A549 (cell line): ENCODE results near the gene OBSCN. TPM values are rescaled to one million over a fixed set of nuclear protein-coding genes. Genes with fewer than 3 reads are reported as not detected.

ENCODE experiments used
- BCL3 ChIP-seq: fragments of >200 bp; sonication (Bioruptor Twin); formaldehyde crosslinking; IDR thresholded peaks from 3 replicates; pipeline ENCODE4 v1.6.1; 2016
- BHLHE40 ChIP-seq: IDR thresholded peaks from 2 replicates; pipeline ENCODE4 v1.6.1; 2012; ENCODE audit warnings: low read depth, low read length, inconsistent platforms
- CBX2 ChIP-seq: fragments of 200-600 bp; sonication (generic); IDR thresholded peaks from 2 replicates; pipeline ENCODE4 v1.6.1; 2016; ENCODE audit warnings: low read depth, mild to moderate bottlenecking, borderline replicate concordance
- CEBPB ChIP-seq, 2 experiments: fragments of >200 bp in 1 of 2; sonication (Bioruptor Twin) in 1 of 2; formaldehyde crosslinking in 1 of 2; IDR thresholded peaks; 2 replicates each; pipeline ENCODE4 v1.6.1; 2012 to 2016
- CHD2 ChIP-seq: fragments of 150-350 bp; IDR thresholded peaks from 2 replicates; pipeline ENCODE4 v1.6.1; 2014; ENCODE audit warnings: low read length; ENCODE audit not compliant: partially characterized antibody
- CHD4 ChIP-seq: fragments of 200-600 bp; sonication (generic); IDR thresholded peaks from 2 replicates; pipeline ENCODE4 v1.6.1; 2016; ENCODE audit warnings: antibody characterized with exemption, mild to moderate bottlenecking, borderline replicate concordance
- EHF ChIP-seq: fragments of 250-450 bp; sonication (Bioruptor Pico); IDR thresholded peaks from 2 replicates; pipeline ENCODE4 v1.5.0; 2020; ENCODE audit warnings: mild to moderate bottlenecking
- EHMT2 ChIP-seq: fragments of 200-600 bp; sonication (generic); IDR thresholded peaks from 2 replicates; pipeline ENCODE4 v1.6.1; 2016; ENCODE audit warnings: antibody characterized with exemption, low read depth, mild to moderate bottlenecking, moderate library complexity
- ELK1 ChIP-seq: fragments of 150-350 bp; IDR thresholded peaks from 2 replicates; pipeline ENCODE4 v1.6.1; 2014; ENCODE audit warnings: low read depth, mild to moderate bottlenecking, low read length
- EP300 ChIP-seq, 2 experiments: fragments of >200 bp; sonication (Bioruptor Twin); formaldehyde crosslinking; IDR thresholded peaks; 2 replicates in 1 of 2; 3 replicates in 1 of 2; pipeline ENCODE4 v1.6.1; 2016 to 2017
- ESRRA ChIP-seq: fragments of 150-350 bp; IDR thresholded peaks from 2 replicates; pipeline ENCODE4 v1.6.1; 2014; ENCODE audit warnings: mild to moderate bottlenecking, low read length, borderline replicate concordance
- FOSL2 ChIP-seq, 2 experiments: fragments of 450-650 bp in 1 of 2; fragments of >200 bp in 1 of 2; sonication (Bioruptor Twin) in 1 of 2; formaldehyde crosslinking; IDR thresholded peaks; 2 replicates each; pipeline versions ENCODE4 v1.5.0 to v1.6.1; 2016 to 2020; ENCODE audit warnings: mild to moderate bottlenecking in 1 of 2, moderate library complexity in 1 of 2
- GATA3 ChIP-seq: IDR thresholded peaks from 2 replicates; pipeline ENCODE4 v1.6.1; 2012; ENCODE audit warnings: borderline replicate concordance
- HES2 ChIP-seq: fragments of >200 bp; sonication (Bioruptor Twin); formaldehyde crosslinking; IDR thresholded peaks from 2 replicates; pipeline ENCODE4 v1.6.1; 2016
- HOXA7 ChIP-seq: fragments of 250-450 bp; sonication (Bioruptor Pico); IDR thresholded peaks from 2 replicates; pipeline ENCODE4 v1.5.0; 2020; ENCODE audit warnings: mild to moderate bottlenecking, moderate library complexity
- HOXB13 ChIP-seq: fragments of 250-450 bp; sonication (Bioruptor Pico); IDR thresholded peaks from 2 replicates; pipeline ENCODE4 v1.5.0; 2020; ENCODE audit warnings: low read depth, mild to moderate bottlenecking, moderate library complexity
- HOXB5 ChIP-seq: fragments of 250-450 bp; sonication (Bioruptor Pico); IDR thresholded peaks from 2 replicates; pipeline ENCODE4 v1.5.0; 2020; ENCODE audit warnings: mild to moderate bottlenecking, moderate library complexity
- JUN ChIP-seq, 2 experiments: fragments of >200 bp; sonication (Bioruptor Twin); formaldehyde crosslinking; IDR thresholded peaks; 2 replicates in 1 of 2; 3 replicates in 1 of 2; pipeline ENCODE4 v1.6.1; 2016 to 2017
- JUNB ChIP-seq: fragments of >200 bp; sonication (Bioruptor Twin); formaldehyde crosslinking; IDR thresholded peaks from 2 replicates; pipeline ENCODE4 v1.6.1; 2016
- KDM5A ChIP-seq: fragments of 200-600 bp; sonication (generic); IDR thresholded peaks from 2 replicates; pipeline ENCODE4 v1.6.1; 2016; ENCODE audit warnings: antibody characterized with exemption, mild to moderate bottlenecking
- MAFK ChIP-seq: fragments of 450-650 bp; IDR thresholded peaks from 2 replicates; pipeline ENCODE4 v1.6.1; 2014; ENCODE audit not compliant: partially characterized antibody
- MAZ ChIP-seq: fragments of 150-350 bp; IDR thresholded peaks from 2 replicates; pipeline ENCODE4 v1.6.1; 2014; ENCODE audit warnings: antibody characterized with exemption, low read depth, low read length, borderline replicate concordance
- PHF8 ChIP-seq: fragments of 200-600 bp; sonication (generic); IDR thresholded peaks from 2 replicates; pipeline ENCODE4 v1.6.1; 2016; ENCODE audit warnings: low read depth, mild to moderate bottlenecking, antibody characterized with exemption, moderate library complexity, borderline replicate concordance
- RAD21 ChIP-seq, 2 experiments: fragments of >200 bp in 1 of 2; sonication (Bioruptor Twin) in 1 of 2; formaldehyde crosslinking in 1 of 2; IDR thresholded peaks in 1 of 2; conservative IDR thresholded peaks in 1 of 2; 2 replicates in 1 of 2; 3 replicates in 1 of 2; pipeline ENCODE4 v1.6.1; 2012 to 2018; ENCODE audit warnings: inconsistent platforms in 1 of 2
- RARB ChIP-seq: fragments of 250-450 bp; sonication (Bioruptor Pico); IDR thresholded peaks from 2 replicates; pipeline ENCODE4 v1.8.0; 2021; ENCODE audit warnings: mild to moderate bottlenecking, moderate library complexity
- RCOR1 ChIP-seq: fragments of 150-350 bp; IDR thresholded peaks from 2 replicates; pipeline ENCODE4 v1.6.1; 2014; ENCODE audit warnings: antibody characterized with exemption, low read length, low read depth
- REST ChIP-seq: fragments of 200-600 bp; sonication (generic); IDR thresholded peaks from 2 replicates; pipeline ENCODE4 v1.6.1; 2016; ENCODE audit warnings: antibody characterized with exemption, mild to moderate bottlenecking, moderate library complexity
- RNF2 ChIP-seq: fragments of 200-600 bp; sonication (generic); IDR thresholded peaks from 2 replicates; pipeline ENCODE4 v1.6.1; 2016; ENCODE audit warnings: low read depth, mild to moderate bottlenecking, antibody characterized with exemption, moderate library complexity, borderline replicate concordance
- TP53 ChIP-seq: fragments of 250-450 bp; sonication (Bioruptor Pico); IDR thresholded peaks from 2 replicates; pipeline ENCODE4 v1.5.0; 2021; ENCODE audit warnings: mild to moderate bottlenecking, moderate library complexity
- USF2 ChIP-seq: fragments of 450-650 bp; IDR thresholded peaks from 2 replicates; pipeline ENCODE4 v1.6.1; 2014; ENCODE audit warnings: antibody characterized with exemption
- ZC3H11A ChIP-seq: fragments of 450-650 bp; IDR thresholded peaks from 2 replicates; pipeline ENCODE4 v1.6.1; 2014; ENCODE audit warnings: antibody characterized with exemption, mild to moderate bottlenecking
- ZSCAN20 ChIP-seq: fragments of 250-450 bp; sonication (Bioruptor Pico); IDR thresholded peaks from 2 replicates; pipeline ENCODE4 v1.8.0; 2022; ENCODE audit warnings: mild to moderate bottlenecking, moderate library complexity
- polyA plus RNA-seq, 4 experiments: library from polyadenylated mRNA; depleted of rRNA in 3 of 4; stranded (reverse); fragments of >200 nt; fragmentation: RNase III in 1 of 4; extraction: RNeasy Plus Mini Kit Qiagen cat#74134 plus additional on column Dnase treatment in 1 of 4; gene quantifications; 2 replicates in 3 of 4; 3 replicates in 1 of 4; pipeline ENCODE4 v1.2.3, GENCODE V29; 2011 to 2017
- TF ChIP-seq, protein P1 (sequence below): IDR thresholded peaks from 2 replicates; pipeline ENCODE4 v1.6.1; 2012
- TF ChIP-seq, protein P2 (sequence below): IDR thresholded peaks from 2 replicates; pipeline ENCODE4 v1.6.1; 2012

OBSCN gene
- polyA plus RNA-seq, 2 of the 4 experiments (the other 2 are of a cell fraction): 3.1 to 6.8 TPM

GRCh38 chr1:228165372-228166169 is 42.3 kb upstream of the OBSCN start, which contains the start of gene IBA57 (continued):
- no peak for TF ChIP-seq REST
- TF ChIP-seq MAZ: peak; percentile 91
- TF ChIP-seq BHLHE40: peak; percentile 93
- no peak; the same call in 1 of the 2 replicates for TF ChIP-seq EHF (CRISPR knock-in tag)
- TF ChIP-seq CHD2: no peak
- peak; percentile 93; the same call in 1 of the 2 replicates for TF ChIP-seq TP53 (CRISPR knock-in tag)
- TF ChIP-seq, protein P1, sequence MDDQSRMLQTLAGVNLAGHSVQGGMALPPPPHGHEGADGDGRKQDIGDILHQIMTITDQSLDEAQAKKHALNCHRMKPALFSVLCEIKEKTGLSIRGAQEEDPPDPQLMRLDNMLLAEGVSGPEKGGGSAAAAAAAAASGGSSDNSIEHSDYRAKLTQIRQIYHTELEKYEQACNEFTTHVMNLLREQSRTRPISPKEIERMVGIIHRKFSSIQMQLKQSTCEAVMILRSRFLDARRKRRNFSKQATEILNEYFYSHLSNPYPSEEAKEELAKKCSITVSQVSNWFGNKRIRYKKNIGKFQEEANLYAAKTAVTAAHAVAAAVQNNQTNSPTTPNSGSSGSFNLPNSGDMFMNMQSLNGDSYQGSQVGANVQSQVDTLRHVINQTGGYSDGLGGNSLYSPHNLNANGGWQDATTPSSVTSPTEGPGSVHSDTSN: peak; percentile 57; the same call in 1 of the 2 replicates
- no peak for TF ChIP-seq USF2
- TF ChIP-seq JUNB: no peak
- TF ChIP-seq EP300 (IDR thresholded peaks at IDR 0.05): peak in 1 of 2 experiments; percentile 15; a peak in 1 of 5 replicates
- no peak for TF ChIP-seq CBX2
- TF ChIP-seq GATA3: peak; percentile 25; the same call in 1 of the 2 replicates
- TF ChIP-seq, protein P2, sequence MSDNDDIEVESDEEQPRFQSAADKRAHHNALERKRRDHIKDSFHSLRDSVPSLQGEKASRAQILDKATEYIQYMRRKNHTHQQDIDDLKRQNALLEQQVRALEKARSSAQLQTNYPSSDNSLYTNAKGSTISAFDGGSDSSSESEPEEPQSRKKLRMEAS: peak; percentile 89
- TF ChIP-seq HOXB13 (CRISPR knock-in tag): no peak
- peak; percentile 89 to 99 for TF ChIP-seq JUN (IDR thresholded peaks at IDR 0.05)
- TF ChIP-seq ESRRA: no peak
- no peak for TF ChIP-seq CHD4
- no peak for TF ChIP-seq HES2
- no peak for TF ChIP-seq KDM5A
- no peak for TF ChIP-seq ZC3H11A
- no peak; a peak in 1 of 5 replicates for TF ChIP-seq RAD21 (conservative IDR thresholded peaks at IDR 0.05 in 1 of 2, IDR thresholded peaks at IDR 0.05 in 1 of 2)
- TF ChIP-seq MAFK: no peak
- no peak for TF ChIP-seq CEBPB (IDR thresholded peaks at IDR 0.05)
- peak; percentile 96 for TF ChIP-seq BCL3
- TF ChIP-seq ZSCAN20: no peak
- TF ChIP-seq EHMT2: no peak
- TF ChIP-seq PHF8: peak; percentile 97
- TF ChIP-seq RNF2: no peak
- no peak for TF ChIP-seq FOSL2 (IDR thresholded peaks at IDR 0.05)
- TF ChIP-seq FOSL2 (CRISPR knock-in tag; IDR thresholded peaks at IDR 0.05): peak; percentile 93
- no peak for TF ChIP-seq RARB (CRISPR knock-in tag)
- TF ChIP-seq HOXB5 (CRISPR knock-in tag): peak; percentile 87
- 0 out of 2 replicates have a peak, but pooled peaks have one; percentile 58 for TF ChIP-seq HOXA7 (CRISPR knock-in tag)
- TF ChIP-seq ELK1: no peak
- no peak for TF ChIP-seq RCOR1
